AG09309 (cell line): Measurements from ENCODE around the gene COPG1.

Experiments
- DNase-seq: peaks from one replicate; pipeline ENCODE4 v3.0.0-alpha.2; 2010; ENCODE audit warnings: low read depth
- H3K4me3 ChIP-seq: 2 replicates; pipeline ENCODE4 v1.5.1; 2011; ENCODE audit warnings: mild to moderate bottlenecking, low read depth, low read length, moderate library complexity; ENCODE audit not compliant: control insufficient read depth
- CTCF ChIP-seq: IDR thresholded peaks from 2 replicates; pipeline ENCODE4 v1.5.1; 2011; ENCODE audit warnings: mild to moderate bottlenecking, low read depth, low read length, inconsistent platforms; ENCODE audit not compliant: insufficient read depth, control insufficient read depth; ENCODE audit errors: missing control alignments

COPG1 gene

DNA sequence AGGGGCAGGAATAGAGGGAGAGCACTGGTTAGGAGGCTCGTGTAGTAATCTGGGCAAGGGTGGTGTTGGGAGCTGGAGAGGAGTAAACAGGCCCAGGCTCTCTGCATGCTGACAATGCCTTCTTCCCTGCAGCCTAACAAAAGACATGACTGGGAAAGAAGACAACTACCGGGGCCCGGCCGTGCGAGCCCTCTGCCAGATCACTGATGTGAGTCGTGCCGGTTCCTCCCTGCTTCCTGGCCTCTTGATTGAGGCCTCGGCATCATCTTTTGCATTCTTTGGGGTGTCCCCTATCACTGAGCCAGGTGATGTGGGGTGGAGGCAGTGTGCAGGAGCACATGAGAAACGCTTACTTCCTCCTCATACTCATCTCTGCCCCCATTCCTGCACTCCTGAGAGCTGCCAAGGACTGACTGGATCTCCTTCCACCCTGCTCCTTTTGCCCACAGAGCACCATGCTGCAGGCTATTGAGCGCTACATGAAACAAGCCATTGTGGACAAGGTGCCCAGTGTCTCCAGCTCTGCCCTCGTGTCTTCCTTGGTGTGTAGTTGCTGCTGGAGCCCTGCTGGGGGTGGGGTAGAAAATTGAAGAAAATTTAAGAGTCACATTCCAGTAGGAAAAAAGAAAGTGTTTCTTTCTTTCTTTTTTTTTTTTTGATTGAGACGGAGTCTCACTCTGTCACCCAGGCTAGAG, 5.3 kb downstream of the COPG1 start:
- no peak overlapping the region for H3K4me3 ChIP-seq
- no peak for DNase-seq
- no peak for TF ChIP-seq CTCF

DNA sequence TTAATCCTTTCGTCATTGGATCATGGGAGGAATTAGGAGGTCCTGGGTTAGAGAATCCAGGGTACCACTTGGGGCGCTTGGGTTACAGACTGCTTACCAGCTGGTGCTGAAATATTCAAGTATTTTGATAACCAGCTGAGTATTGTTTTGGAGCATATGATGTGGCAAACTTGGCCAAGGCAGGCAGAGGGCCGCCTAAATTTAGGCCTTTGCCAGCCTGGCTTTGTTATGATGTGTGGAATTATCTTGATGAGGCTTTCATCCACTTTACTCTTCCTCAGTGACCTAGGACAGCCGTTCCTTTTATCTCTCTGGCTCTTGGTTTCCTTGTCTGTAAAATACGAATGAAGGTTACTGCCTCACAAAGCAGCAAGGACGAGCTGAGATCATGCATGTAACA, 6.9 kb downstream of the COPG1 start:
- H3K4me3 ChIP-seq, result no peak overlapping the region
- TF ChIP-seq CTCF, result no peak
- DNase-seq, result no peak

DNA sequence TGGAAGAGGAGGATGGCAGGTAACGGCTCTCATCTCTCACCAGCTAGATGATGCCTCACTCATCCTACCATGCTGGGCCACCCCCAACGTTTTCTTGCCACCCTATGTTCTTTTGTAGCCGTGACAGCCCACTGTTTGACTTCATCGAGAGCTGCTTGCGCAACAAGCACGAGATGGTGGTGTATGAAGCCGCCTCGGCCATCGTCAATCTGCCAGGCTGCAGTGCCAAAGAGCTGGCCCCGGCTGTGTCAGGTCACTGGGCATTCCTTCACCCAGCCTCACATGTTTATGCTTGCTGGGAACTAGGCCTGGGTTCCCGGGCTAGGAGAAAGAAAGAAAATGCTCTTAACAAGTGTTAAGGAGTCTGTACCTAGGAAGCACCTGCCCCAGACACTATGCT, 8.2 kb downstream of the COPG1 start:
- no peak for DNase-seq
- H3K4me3 ChIP-seq, result no peak overlapping the region
- TF ChIP-seq CTCF, result no peak

GRCh38 chr3:129259612-129260477, 10.4 kb downstream of the COPG1 start:
- TF ChIP-seq CTCF, result no peak
- no peak overlapping the region for H3K4me3 ChIP-seq
- DNase-seq, result no peak

- TF ChIP-seq CTCF, result no peak
- H3K4me3 ChIP-seq, result no peak overlapping the region
- DNase-seq, result no peak
These were observed 11.2 kb downstream of the COPG1 start for GRCh38 chr3:129260606-129261005.

DNA sequence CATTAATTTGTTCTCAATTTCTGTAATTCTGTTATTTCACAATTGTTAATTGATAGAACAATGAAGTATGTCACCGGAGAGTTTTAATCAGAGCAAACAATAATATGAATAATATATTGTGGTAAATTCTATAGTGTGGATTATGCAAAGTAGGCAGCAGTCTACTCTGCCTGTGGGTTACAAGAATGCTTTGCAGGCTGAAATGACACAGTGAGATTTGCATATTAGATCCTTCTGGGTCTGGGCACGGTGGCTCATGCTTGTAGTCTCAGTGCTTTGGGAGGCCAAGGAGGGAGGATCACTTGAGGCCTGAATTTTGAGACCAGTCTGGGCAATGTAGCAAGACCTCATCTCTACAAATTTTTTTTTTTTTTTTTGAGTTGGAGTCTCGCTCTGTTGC, 12.5 kb downstream of the COPG1 start:
- no peak for DNase-seq
- no peak overlapping the region for H3K4me3 ChIP-seq
- no peak for TF ChIP-seq CTCF
